ENCODE results near the gene TNFRSF12A.

DNA sequence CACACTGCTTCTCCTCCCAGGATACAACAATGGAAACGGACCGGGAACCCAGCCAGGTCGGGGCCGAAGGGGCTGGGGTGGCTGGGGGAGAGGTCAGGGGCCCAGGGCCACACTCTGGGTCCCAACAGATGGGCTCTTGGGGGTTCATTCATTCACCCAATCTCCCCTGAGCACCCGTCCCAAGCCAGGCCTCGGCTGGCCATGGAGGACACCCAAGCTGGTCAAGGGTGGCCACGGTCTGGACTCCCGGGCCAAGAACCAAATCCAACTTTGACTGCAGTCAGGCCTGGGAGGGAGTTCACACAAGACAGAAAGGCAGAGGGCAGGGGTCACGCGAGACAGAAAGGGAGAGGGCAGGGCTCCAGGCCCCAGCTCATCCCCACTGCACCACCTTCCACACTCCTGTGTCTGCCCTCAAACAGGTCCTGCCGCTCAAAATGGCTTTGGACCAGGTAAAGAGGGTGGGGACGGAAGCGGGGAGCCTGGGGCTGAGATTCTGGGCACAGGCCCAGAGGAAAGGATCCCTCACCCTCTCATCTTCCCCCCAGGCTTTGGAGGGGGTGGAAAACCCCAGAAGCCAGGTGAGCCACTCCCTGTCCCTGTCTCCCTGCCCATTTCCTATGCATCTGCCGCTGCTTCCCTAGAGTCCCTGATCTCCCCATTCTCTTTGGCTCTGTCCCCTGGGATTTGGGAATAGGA lies 27.6 kb upstream of the TNFRSF12A start:
- TF ChIP-seq HOXA7 (CRISPR knock-in tag; IDR thresholded peaks at IDR 0.05; ENCODE audit: borderline replicate concordance) (no peak), ZNF670 (tag by site-specific recombination; IDR thresholded peaks at IDR 0.05; ENCODE audit: low read depth) (no peak), GLIS2 (tag by site-specific recombination; IDR thresholded peaks at IDR 0.05) (no peak), ZFP69B (tag by site-specific recombination; IDR thresholded peaks at IDR 0.05) (no peak), YY1 (tag by site-specific recombination; IDR thresholded peaks at IDR 0.05) (no peak), GLI2 (tag by site-specific recombination; IDR thresholded peaks at IDR 0.05; ENCODE audit: borderline replicate concordance, low read depth) (no peak)
- TF ChIP-seq, protein P1, sequence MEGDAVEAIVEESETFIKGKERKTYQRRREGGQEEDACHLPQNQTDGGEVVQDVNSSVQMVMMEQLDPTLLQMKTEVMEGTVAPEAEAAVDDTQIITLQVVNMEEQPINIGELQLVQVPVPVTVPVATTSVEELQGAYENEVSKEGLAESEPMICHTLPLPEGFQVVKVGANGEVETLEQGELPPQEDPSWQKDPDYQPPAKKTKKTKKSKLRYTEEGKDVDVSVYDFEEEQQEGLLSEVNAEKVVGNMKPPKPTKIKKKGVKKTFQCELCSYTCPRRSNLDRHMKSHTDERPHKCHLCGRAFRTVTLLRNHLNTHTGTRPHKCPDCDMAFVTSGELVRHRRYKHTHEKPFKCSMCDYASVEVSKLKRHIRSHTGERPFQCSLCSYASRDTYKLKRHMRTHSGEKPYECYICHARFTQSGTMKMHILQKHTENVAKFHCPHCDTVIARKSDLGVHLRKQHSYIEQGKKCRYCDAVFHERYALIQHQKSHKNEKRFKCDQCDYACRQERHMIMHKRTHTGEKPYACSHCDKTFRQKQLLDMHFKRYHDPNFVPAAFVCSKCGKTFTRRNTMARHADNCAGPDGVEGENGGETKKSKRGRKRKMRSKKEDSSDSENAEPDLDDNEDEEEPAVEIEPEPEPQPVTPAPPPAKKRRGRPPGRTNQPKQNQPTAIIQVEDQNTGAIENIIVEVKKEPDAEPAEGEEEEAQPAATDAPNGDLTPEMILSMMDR (tag by site-specific recombination; IDR thresholded peaks at IDR 0.05), result no peak
